Heart left ventricle (tissue), 16 donors: Measurements from ENCODE around the gene SOD1. TPM values are rescaled to one million over a fixed set of nuclear protein-coding genes. Genes with fewer than 3 reads are reported as not detected.

Experiments used
- ATAC-seq, 4 donors: fragments of 200-7000 bp; cut with Tn5 transposase; one replicate each; pipeline ENCODE4 v1.9.1; 2020 to 2022; ENCODE audit warnings: moderate library complexity in 4 of 4, mild to moderate bottlenecking in 3 of 4, moderate number of reproducible peaks in 1 of 4
- DNase-seq, 5 donors: peaks; one replicate each; pipeline ENCODE4 v3.0.0-alpha.2; 2020
- H3K27ac ChIP-seq, 12 donors: fragments of 200-600 bp; sonication (generic) in 4 of 12; one replicate each; pipeline versions ENCODE4 v1.5.0 to v1.8.0; 2016 to 2022; ENCODE audit warnings: mild to moderate bottlenecking in 2 of 12
- H3K27me3 ChIP-seq, 9 donors: fragments of 200-600 bp; sonication (generic) in 2 of 9; one replicate each; pipeline versions ENCODE4 v1.5.1 to v1.8.0; 2016 to 2022; ENCODE audit warnings: mild to moderate bottlenecking in 3 of 9
- H3K36me3 ChIP-seq, 9 donors: fragments of 200-600 bp; sonication (generic) in 2 of 9; one replicate each; pipeline versions ENCODE4 v1.5.0 to v1.8.0; 2018 to 2022; ENCODE audit warnings: mild to moderate bottlenecking in 2 of 9
- H3K4me1 ChIP-seq, 12 donors: fragments of 200-600 bp; sonication (generic) in 4 of 12; one replicate each; pipeline versions ENCODE4 v1.5.0 to v1.8.0; 2016 to 2022; ENCODE audit warnings: mild to moderate bottlenecking in 3 of 12
- H3K4me3 ChIP-seq, 12 donors: fragments of 200-600 bp; sonication (generic) in 4 of 12; one replicate each; pipeline versions ENCODE4 v1.5.0 to v1.8.0; 2017 to 2022; ENCODE audit warnings: mild to moderate bottlenecking in 9 of 12, moderate library complexity in 4 of 12
- H3K9me3 ChIP-seq, 12 donors: fragments of 200-600 bp; sonication (generic) in 4 of 12; one replicate each; pipeline versions ENCODE4 v1.5.0 to v1.8.0; 2016 to 2022; ENCODE audit warnings: mild to moderate bottlenecking in 1 of 12
- CTCF ChIP-seq, 12 donors: fragments of 200-600 bp; sonication (generic) in 4 of 12; IDR thresholded peaks; one replicate each; pipeline versions ENCODE4 v1.5.0 to v1.8.0; 2018 to 2022; ENCODE audit warnings: antibody characterized with exemption in 12 of 12, mild to moderate bottlenecking in 5 of 12
- POLR2A ChIP-seq, 2 donors: fragments of 450-650 bp; IDR thresholded peaks; one replicate each; pipeline ENCODE4 v1.6.1; 2017; ENCODE audit warnings: antibody characterized with exemption in 2 of 2, mild to moderate bottlenecking in 2 of 2, moderate library complexity in 2 of 2
- WGBS, 4 donors: extraction: QIAGEN DNeasy Blood & Tissue Kit in 2 of 4; methylation state at CpG; one replicate each; pipeline versions ENCODE4 v1.1.5 to v1.1.7; 2013 to 2018; 5-methylcytosine and 5-hydroxymethylcytosine counted together
- intact Hi-C, 10 donors: fragments of 100-400 bp; cut with DNase I; formaldehyde crosslinking; loops; one replicate each; pipeline versions ENCODE4 v1.11.1 to v1.14.2; 2022
- polyA plus RNA-seq, 2 donors: library from polyadenylated mRNA; stranded (reverse); fragments of 200-250 nt; gene quantifications; one replicate each; pipeline ENCODE4 v1.2.3, GENCODE V29; 2013
- total RNA-seq, 9 donors: library from RNA; depleted of rRNA in 2 of 9; stranded (reverse); fragments of >200 nt in 2 of 9; fragmentation: NEBNext Ultra II Directional in 3 of 9; extraction: Animal tissue kit (Norgen Biotek cat#: 25700) in 3 of 9; gene quantifications; one replicate each; pipeline versions ENCODE4 v1.1.0 to v1.2.4, GENCODE V29; 2016 to 2023
- donor health status: ischemic (EF 13 %, LVEDD 7.1; RV severe dilation, severe dysfunction).
- donor health status: healthy with polysubstance abuse.
- donor health status: DM: no; HTN: yes; CAD: no.
- donor health status: DM: no; HTN: no; CAD: no.
- donor health status: ischemic (EF 25% LVEDD 6.9; RV normal size, moderate dysfunction).
- donor health status: ischemic (EF 25% LVEDD 5.7; RV mildly dilated, moderate dysfunction).
- donor health status: healthy.
- donor health status: DM: yes; HTN: yes; CAD: no.
- donor health status: ischemic (EF 35%, LVEDD 5.7; RV mildly dilated, moderate dysfunction).
- donor health status: nonischemic (EF 11% LVEDD 7.7; RV severe dilation, severe dysfunction).
- donor health status: DM: yes; HTN: yes; CAD: no.
- donor health status: PGD.
- donor health status: ischemic (EF 29% LVEDD 5.4; RV normal size, mild dysfunction).
- donor health status: nonischemic (EF 23%, LVEDD 6.1; RV moderate dilation, normal function).

SOD1 gene
- total and polyA plus RNA-seq, 11 donors = 348 to 644 (median 422) TPM

DNA sequence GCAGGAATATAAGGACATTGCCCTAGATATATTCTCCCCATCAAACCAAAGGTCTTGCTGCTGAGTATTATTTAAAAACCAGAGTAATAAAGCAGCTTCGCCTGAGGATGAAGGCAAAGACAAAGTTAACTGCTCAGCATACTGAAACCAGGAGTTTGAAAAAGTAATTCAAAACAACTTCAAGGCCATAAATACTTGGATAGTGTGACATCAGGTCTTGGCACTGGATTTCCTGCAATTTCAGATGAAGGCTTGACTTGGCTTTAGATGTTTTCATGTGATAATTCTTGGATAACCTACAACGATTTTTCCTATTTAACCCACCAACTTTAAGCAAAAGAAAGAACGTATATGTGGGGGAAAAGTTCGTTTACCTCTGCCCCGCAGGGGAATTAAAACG lies 10.6 kb downstream of the SOD1 start:
- Histone ChIP-seq H3K27me3 (no peaks in the 10 kb centered on the region), H3K27ac (no peak overlapping the region), H3K4me3 (no peak overlapping the region), H3K36me3 (peaks cover 0 to 76% (median 71%) of the 10 kb centered on the region in 9 donors), H3K9me3 (no peaks in the 10 kb centered on the region), H3K4me1 (peaks cover 0 to 32% (median 4%) of the 10 kb centered on the region in 12 donors)
- 76 to 83% (median 80%) methylated on average over 6 of the region's 6 CpGs for WGBS, 4 donors
- DNase-seq (no peak), ATAC-seq (no peak)
- TF ChIP-seq CTCF (IDR thresholded peaks at IDR 0.05) (no peak), POLR2A (IDR thresholded peaks at IDR 0.05) (no peak)
- intact Hi-C loops = no loop called here

DNA sequence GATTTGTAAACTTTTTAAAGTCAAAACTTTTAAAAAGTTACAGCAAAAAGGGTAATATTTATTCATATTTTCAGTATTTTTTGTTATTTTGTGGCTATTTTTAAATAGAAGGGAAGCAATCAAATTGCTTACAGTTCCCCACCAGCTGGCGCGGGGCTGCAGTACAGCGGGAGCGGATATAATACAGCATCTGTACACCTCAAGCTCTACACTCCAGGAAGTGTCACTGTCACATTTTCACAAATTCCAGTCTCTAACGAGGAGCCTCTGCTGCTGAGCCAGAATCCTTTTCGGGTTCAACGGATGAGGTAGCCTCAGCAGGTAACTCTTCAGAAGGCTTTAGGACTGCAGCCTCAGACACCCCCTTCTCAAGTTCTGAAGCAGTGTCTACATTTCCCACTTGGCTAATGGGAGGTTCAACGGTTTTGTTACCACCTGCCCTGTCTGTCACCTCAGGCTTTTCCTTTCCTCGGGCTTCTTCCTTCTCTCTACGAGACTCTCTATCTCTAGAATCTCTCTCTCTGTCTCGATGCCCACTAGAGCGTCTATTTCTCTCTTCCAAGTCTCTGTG lies 11.7 kb downstream of the SOD1 start:
- no peak overlapping the region for H3K4me3 ChIP-seq
- WGBS, 4 donors = 82 to 86% (median 86%) methylated on average over 12 of the region's 12 CpGs
- H3K36me3 ChIP-seq = peaks cover 0 to 71% (median 61%) of the 10 kb centered on the region in 9 donors

GRCh38 chr21:31671931-31672330 lies 12.4 kb downstream of the SOD1 start:
- ATAC-seq (peak in 2 of 4 donors; percentile 15 to 45), DNase-seq (no peak)
- no peaks in the 10 kb centered on the region for H3K9me3 ChIP-seq
- intact Hi-C loops = no loop called here
- H3K36me3 ChIP-seq = peaks cover 0 to 64% (median 54%) of the 10 kb centered on the region in 9 donors
- no peak overlapping the region for H3K4me3 ChIP-seq
- H3K4me1 ChIP-seq = peaks cover 0 to 17% (median 0%) of the 10 kb centered on the region in 12 donors
- 94 to 96% (median 95%) methylated on average over 17 of the region's 17 CpGs for WGBS, 4 donors
- H3K27me3 ChIP-seq = no peaks in the 10 kb centered on the region
- no peak overlapping the region for H3K27ac ChIP-seq
- no peak for TF ChIP-seq CTCF (IDR thresholded peaks at IDR 0.05)
- no peak for TF ChIP-seq POLR2A (IDR thresholded peaks at IDR 0.05)

More for the DNA sequence above, 11.7 kb downstream of the SOD1 start:
- DNase-seq (no peak), ATAC-seq (peak in 1 of 4 donors; percentile 37)
- Histone ChIP-seq H3K9me3 (no peaks in the 10 kb centered on the region), H3K27me3 (no peaks in the 10 kb centered on the region), H3K27ac (no peak overlapping the region), H3K4me1 (peaks cover 0 to 24% (median 0%) of the 10 kb centered on the region in 12 donors)
- TF ChIP-seq CTCF (IDR thresholded peaks at IDR 0.05) (no peak), POLR2A (IDR thresholded peaks at IDR 0.05) (no peak)
- intact Hi-C loops = no loop called here

DNA sequence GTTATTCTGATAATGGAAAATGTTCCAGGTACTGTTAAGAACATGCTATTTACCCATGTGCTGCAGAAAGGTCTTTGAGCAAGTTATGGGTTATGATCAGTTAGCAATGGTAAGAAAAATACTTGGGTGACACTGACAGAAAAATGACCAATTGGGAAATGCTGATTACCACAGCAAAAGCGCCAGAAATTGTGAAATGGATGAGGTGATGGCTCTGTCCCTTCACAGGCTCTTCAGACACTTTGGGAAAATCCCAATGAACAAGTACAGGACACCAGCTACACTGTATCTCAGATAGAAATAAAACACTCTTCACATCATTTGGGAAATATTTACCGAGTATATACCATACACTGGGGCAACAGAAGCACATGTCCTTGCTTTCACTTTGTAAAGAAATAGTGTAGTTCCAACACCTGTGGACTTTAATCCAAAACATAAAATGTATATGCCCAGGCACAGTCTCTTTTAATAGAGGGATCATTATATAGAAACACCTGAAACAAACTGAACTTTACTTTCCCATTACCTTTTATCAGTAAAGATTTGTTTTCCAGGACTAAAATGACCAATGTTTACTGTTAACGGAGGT lies 13.9 kb downstream of the SOD1 start:
- 90 to 95% (median 92%) methylated on average over 3 of the region's 3 CpGs for whole genome bisulfite sequencing, 4 donors
- intact Hi-C loops = no loop called here

More for the DNA sequence above, 13.9 kb downstream of the SOD1 start:
- ATAC-seq (no peak), DNase-seq (no peak)
- Histone ChIP-seq H3K27ac (no peak overlapping the region), H3K27me3 (no peaks in the 10 kb centered on the region), H3K4me3 (no peak overlapping the region), H3K36me3 (peaks cover 0 to 55% (median 39%) of the 10 kb centered on the region in 9 donors), H3K4me1 (peaks cover 0 to 5% (median 0%) of the 10 kb centered on the region in 12 donors), H3K9me3 (no peaks in the 10 kb centered on the region)
- TF ChIP-seq POLR2A (IDR thresholded peaks at IDR 0.05) = no peak
- no peak for TF ChIP-seq CTCF (IDR thresholded peaks at IDR 0.05)
